Activated CD8-positive, alpha-beta memory T cell treated with anti-CD3 and anti-CD28 coated beads, Interleukin-2, amount 50 U/mL, for 24 hours (primary cell): ENCODE data around the gene CLHC1.
"Not testable (repeated sequence)": the region's sequence is repeated elsewhere in the genome, so short reads cannot be mapped to it uniquely, and the experiment has no call there.

Source experiments
- DNase-seq: peaks from one replicate; pipeline ENCODE4 v3.0.0-alpha.2; 2020; ENCODE audit errors: extremely low read depth

The CLHC1 gene

DNA sequence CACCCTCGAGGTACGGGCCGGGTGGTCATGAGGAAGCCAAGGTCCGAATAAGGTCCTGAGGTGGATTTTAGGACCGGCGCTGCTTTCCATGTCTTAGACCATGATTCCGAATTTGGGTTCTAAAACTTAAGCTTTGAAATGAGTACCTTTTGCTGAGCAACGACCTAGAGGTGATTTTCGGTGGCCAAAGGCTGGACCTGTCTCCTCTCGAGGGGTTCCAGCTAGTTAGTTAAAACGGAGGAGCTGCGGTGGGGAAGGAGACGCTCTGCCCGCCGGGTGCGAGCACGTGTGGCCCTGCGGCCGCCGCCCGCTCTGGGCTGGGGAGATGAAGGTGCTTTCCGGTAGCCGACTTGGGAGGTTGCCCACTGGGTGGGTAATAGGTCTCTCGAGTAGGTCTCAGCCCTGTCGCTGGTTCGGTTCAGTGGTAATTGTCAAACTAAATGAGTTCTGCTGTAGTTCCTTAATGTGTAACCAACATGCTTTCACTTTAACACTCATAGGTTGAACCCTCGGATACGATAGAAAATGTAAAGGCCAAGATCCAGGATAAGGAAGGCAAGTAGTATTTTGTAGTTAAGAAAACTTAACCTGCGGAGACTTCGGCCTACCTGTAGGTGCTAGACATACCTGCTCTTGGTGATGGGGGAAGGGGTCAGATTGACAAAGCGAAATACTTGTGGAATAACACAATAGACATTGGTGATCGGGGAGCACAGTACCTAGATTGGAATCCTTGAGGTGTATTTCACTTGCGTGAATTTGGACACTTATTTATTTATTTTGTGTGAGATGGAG is 967 bp upstream of the CLHC1 start:
- no peak for DNase-seq

GRCh38 chr2:55231546-55232083 is 478 bp downstream of the CLHC1 start:
- no peak for DNase-seq

DNA sequence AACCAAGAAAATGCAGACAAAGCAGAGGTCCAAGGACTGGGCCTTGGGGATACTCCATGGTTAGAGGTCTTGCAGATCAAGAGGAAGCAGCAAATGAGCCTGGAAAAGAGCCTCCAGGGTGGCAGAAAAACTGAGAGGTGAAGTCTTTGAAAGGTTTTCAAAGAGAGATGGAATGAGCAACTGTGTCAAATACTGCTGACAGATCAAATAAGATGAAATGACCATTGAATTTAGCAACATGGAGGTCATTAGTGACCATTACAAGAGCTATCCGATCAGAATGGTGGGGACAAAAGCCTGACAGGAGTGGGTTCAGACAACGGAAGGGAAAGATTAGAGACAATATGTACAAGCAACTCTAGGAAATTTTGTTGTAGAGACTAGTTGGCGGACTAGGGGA is 1.5 kb downstream of the CLHC1 start:
- no peak for DNase-seq

DNA sequence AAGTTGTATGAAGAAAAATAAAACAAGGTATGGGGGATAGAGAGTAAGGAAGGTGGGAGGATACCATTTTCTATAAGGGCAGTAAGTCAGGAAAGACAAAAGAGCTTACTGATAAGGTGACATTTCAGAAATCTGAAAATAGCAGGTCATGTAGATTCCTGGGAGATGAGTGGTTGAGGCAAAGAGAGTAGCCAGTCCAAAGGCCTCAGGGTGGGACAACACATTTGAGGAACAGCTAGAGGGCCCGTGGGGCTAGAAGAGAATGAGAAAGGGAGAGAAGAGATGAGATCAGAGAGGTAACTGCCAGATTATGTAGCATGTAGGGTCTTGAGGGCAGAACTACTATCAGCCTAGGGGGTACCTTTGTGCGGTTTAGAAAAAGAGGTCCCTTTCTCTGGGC is 2.9 kb downstream of the CLHC1 start:
- no peak for DNase-seq

GRCh38 chr2:55228226-55228563 is 3.9 kb downstream of the CLHC1 start:
- DNase-seq = no peak

- not testable (repeated sequence) for DNase-seq
Observed at GRCh38 chr2:55227437-55228225, 4.5 kb downstream of the CLHC1 start.

DNA sequence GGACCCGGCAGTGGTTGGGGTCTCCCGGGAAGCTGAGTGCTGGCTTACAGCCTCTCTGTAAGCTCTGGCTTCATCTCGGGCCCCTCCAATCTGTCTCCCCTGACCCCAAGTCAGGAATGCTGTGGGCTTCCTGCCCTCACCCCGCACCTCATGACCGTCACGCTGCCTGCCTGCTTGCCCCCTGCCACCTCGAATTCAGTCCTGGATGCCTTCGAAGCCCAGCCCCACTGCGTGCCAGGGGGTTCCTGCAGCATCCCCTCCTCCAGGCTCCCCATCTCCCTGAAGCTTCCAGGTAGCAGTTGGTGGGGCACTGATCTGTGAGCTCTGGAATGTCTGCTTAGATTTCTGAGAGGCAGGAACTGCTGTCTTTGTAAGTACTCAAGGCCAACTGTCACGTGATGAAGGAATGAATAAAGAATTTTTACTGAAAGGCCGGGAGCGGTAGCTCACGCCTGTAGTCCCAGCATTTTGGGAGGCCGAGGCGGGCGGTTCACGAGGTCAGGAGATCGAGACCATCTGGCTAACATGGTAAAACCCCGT is 6.5 kb downstream of the CLHC1 start:
- no peak for DNase-seq

DNA sequence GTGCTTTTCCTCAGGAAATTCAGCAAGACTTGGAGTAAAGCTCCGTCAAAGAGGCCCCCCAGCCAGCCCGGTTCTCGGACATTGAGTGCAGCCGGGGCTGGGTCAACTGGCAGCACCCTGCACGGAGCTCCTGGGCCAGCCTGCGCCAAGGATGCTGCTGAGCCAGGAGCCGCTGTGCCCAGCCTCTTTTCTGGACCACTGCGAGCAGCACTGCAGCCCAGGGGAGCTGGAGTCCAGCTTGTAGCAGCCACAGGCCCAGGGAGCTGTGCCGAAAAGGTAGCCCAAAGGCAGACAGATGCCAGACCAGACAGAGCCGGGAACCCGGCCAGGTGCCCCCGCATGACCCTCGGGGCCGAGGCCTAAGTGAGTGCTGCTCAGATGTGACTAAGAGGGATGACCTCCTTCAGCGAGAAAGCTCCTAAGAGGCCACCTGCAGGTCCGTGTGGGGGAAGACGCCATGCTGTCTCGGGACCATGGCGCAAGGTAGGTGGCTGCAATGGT is 7.3 kb downstream of the CLHC1 start:
- no peak for DNase-seq

DNA sequence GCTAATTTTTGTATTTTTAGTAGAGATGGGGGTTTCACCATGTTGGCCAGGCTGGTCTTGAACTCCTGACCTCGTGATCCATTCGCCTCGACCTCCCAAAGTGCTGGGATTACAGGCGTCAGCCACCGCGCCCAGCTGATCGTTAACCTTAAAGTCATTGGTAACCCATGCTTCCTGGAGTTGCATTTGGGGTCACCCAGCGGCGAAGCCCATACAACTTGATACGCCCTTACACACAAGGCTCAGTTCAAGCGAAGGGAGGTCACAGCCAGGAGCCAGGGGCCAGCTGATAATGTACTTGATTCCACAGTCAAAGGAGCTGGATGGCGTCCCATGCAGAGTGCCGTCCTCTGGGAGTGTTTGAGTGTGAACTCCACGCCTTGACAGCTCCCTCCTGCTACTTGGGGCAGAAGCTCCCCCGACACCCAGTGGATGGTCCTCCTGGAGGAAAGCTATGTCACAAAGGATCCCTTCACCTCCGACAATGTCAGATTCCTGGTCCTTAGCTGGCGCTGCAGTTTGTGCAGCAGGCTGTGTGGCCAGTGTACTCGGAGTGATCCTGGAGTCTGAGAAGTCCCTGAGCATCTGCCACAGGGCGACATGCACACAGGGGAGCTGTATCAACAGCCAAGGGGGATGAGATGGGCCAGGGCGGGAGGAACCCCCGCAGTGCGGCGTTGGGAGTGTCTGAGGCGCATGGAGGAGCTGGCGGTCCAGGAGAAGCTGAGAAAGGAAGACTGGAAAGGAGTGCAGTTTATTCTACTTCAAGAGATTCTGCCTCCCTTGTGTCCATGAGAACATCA is 7.9 kb downstream of the CLHC1 start:
- DNase-seq = no peak

DNA sequence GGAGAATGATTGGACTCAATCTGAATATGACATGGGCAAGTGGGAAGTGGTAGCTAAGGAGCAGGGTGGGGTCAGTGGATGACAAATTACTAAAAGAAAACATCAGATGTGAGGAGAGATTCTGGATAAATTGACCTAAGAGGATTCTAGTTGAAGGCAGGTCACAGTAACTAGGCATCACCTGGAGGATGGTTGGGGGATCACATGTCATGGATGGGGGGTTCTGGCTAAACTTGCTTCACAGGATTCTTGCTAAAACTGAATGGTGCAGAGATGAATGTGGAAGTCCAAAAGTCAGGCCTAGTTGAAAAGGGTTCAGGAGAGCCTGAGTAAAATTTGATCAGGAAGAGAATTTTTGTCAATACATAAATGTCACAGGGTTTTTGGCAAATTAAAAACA is 18.3 kb downstream of the CLHC1 start:
- no peak for DNase-seq

DNA sequence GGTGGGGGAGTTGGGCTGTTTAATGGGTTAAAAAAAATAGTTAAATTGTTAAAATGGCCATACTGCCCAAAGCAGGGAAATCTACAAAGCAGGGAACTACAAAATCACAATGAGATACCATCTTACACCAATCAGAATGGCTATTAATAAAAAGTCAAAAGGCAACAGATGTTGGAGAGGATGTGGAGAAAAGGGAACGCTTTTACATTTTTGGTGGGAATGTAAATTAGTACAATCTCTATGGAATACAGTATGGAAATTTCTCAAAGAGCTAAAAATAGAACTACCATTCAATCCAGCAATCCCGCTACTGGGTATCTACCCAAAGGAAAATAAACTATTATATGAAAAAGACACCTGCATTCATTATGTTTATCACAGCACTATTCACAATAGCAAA is 27.1 kb downstream of the CLHC1 start:
- DNase-seq = no peak

DNA sequence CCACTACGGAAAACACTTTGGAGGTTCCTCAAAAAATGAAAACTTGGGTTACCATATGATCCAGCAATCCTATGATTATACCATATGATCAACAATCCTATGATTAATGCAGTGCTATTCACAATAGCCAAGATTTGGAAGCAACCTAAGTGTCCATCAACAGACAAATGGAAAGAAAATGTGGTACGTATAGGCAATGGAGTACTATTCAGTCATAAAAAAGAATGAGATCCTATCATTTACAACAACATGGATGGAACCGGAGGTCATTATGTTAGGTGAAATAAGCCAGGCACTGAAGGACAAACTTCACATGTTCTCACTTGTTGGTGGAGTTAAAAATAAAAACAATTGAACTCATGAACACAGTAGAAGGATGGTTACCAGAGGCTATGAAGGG is 27.6 kb downstream of the CLHC1 start:
- DNase-seq = no peak

GRCh38 chr2:55200416-55200815 is 31.7 kb downstream of the CLHC1 start:
- DNase-seq = no peak

DNA sequence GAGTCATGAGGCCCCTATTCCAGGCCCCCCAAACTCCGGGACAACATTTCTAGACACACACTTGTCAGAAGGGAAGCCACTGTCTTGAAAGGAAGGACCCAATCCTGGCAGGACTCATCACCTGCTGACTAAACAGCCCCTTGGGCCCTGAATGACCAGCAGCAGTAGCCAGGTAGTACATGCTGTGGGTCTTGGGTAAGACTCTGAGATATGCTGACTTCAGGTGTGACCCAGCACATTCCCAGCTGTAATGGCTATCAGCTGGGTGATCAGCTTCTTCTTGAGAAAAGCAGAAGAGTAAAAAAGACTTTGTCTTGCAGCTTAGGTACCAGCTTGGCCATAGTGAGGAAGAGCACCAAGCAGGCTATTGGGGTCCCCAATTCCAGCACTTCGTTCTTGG is 35.6 kb downstream of the CLHC1 start:
- no peak for DNase-seq

DNA sequence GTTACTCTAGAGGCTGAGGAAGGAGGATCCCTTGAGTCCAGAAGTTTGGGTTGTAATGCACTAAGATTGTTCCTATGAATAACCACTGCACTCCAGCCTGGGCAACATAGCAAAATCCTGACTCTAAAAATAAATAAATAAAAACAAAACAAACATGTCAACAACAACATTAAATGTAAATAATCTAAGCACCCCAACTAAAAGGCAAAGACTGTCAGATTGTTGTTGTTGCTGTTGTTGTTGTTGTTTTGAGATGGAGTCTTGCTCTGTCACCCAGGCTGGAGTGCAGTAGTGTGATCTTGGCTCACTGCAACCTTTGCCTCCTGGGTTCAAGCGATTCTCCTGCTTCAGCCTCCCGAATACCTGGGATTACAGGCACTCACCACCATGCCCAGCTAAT is 40.2 kb downstream of the CLHC1 start:
- DNase-seq = not testable (repeated sequence)

- DNase-seq = not testable (repeated sequence)
Observed at GRCh38 chr2:55186837-55187236, 45.3 kb downstream of the CLHC1 start.

GRCh38 chr2:55180374-55180773 is 51.7 kb downstream of the CLHC1 start:
- no peak for DNase-seq

DNA sequence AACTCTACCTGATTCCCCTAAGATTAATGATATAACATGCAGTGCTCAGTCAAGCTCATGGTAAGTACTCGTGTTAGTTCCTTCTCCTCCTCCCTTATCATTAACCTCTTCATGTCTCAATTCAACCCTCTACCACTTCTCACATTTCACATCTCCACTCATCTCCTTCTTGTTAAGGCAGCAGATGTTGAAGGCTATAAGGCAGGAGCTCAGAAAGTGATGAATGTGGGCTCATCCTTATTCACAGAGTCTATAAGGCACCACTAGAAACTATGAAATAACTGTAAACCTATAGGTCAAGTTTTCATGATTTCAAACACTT is 56.0 kb downstream of the CLHC1 start:
- DNase-seq = no peak

DNA sequence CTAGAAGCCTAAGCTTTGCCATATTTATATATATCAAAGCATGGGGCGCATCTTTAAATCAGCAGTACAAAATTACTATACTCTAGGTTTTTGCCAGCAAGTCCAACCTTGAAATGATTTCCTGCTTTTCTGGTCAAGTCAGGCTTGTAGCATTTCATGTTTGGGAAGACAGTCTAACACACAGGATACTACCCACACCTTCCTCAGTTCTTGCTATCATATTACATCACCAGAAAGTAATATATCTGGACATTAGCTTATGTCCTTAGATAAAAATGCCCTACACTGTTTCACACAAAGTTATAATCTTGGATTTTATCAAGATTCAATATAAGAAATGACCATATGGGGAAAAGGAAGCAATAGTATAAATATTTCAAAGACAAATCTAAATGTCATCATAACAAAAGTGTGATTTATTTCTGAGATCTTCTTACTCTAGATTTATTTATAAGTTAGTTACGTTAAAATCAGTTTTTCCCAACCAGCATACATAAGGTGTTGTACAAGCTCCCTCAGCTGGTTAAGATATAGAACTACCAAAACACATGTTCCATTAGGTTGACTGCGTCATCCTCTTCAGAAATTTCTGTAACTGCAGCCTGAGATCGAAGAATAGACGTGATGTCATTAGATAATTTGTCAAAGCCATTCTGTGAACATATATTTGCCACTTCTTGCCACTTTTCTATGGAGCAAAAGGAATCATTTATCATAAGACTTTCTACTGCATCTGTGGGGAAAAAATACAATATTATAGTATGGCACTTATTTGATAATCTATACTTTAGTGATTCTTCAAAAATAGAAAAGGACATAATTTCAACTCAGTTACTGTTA is 56.6 kb downstream of the CLHC1 start:
- DNase-seq = no peak

GRCh38 chr2:55173438-55174054 is 58.5 kb downstream of the CLHC1 start:
- no peak for DNase-seq

- no peak for DNase-seq
Observed at GRCh38 chr2:55169915-55170314, 62.2 kb downstream of the CLHC1 start.
